Measurements from ENCODE around the gene PGF. TPM values are rescaled to one million over a fixed set of nuclear protein-coding genes. Genes with fewer than 3 reads are reported as not detected.
A peak's percentile ranks its signal among the peaks of the same experiment; 100 is the strongest.
"Not testable (repeated sequence)": the region's sequence is repeated elsewhere in the genome, so short reads cannot be mapped to it uniquely, and the experiment has no call there.

PGF gene
- total RNA-seq, 1 donor from 2014 or later: 4.2 TPM

DNA sequence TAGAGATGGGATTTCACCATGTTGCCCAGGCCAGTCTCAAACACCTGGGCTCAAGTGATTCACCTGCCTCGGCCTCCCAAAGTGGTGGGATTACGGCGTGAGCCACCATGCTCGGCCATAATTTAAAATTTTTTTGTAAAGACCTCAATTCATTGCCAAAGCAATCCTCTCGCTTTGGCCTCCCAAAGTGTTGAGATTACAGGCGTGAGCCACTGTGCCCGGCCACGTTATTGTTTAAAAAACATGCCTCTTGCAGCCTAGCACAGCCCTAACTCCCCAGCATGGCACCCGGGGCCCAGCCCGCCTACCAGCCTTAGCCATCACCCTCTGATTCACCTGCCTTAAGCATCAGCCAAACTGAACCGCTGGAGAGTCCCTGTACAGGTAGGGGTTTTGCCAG lies 19.2 kb downstream of the PGF start:
- peaks cover 72% of the 10 kb centered on the region for H3K4me1 ChIP-seq
- TF ChIP-seq, protein P1, sequence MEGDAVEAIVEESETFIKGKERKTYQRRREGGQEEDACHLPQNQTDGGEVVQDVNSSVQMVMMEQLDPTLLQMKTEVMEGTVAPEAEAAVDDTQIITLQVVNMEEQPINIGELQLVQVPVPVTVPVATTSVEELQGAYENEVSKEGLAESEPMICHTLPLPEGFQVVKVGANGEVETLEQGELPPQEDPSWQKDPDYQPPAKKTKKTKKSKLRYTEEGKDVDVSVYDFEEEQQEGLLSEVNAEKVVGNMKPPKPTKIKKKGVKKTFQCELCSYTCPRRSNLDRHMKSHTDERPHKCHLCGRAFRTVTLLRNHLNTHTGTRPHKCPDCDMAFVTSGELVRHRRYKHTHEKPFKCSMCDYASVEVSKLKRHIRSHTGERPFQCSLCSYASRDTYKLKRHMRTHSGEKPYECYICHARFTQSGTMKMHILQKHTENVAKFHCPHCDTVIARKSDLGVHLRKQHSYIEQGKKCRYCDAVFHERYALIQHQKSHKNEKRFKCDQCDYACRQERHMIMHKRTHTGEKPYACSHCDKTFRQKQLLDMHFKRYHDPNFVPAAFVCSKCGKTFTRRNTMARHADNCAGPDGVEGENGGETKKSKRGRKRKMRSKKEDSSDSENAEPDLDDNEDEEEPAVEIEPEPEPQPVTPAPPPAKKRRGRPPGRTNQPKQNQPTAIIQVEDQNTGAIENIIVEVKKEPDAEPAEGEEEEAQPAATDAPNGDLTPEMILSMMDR (IDR thresholded peaks at IDR 0.05; ENCODE audit: borderline replicate concordance): no peak
- intact Hi-C loops (cut with micrococcal nuclease): no loop called here
- no peak overlapping the region for H3K4me3 ChIP-seq
- H3K27me3 ChIP-seq (ENCODE audit: low read depth): no peaks in the 10 kb centered on the region
- H3K36me3 ChIP-seq: no peaks in the 10 kb centered on the region
- no peak overlapping the region for H3K27ac ChIP-seq (replicated peaks)
- DNase-seq: no peak
- no peaks in the 10 kb centered on the region for H3K9me3 ChIP-seq (replicated peaks)

DNA sequence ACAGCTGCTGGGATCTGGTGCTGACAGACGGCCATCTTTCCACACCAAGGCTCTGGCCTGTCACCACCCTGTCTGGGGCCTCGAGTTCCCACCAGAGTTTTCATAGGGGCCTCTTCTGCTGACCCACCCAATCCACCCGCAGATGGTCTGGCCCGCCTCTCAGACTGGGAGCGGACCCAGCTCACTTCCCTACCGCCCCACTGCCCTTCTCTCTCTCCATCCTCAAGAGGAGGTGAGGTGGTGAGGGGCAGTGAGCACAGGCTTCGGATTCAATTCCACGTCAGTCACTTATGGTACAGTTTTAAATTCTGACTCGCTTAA lies 20.1 kb downstream of the PGF start:
- TF ChIP-seq, protein P1 (IDR thresholded peaks at IDR 0.05; ENCODE audit: borderline replicate concordance): no peak
- Histone ChIP-seq H3K9me3 (replicated peaks) (no peaks in the 10 kb centered on the region), H3K4me1 (peaks cover 64% of the 10 kb centered on the region), H3K27ac (replicated peaks) (peak overlapping the region; percentile 72), H3K27me3 (ENCODE audit: low read depth) (no peaks in the 10 kb centered on the region), H3K36me3 (no peaks in the 10 kb centered on the region), H3K4me3 (no peak overlapping the region)
- intact Hi-C loops (cut with micrococcal nuclease): no loop called here
- DNase-seq: peak; percentile 46

DNA sequence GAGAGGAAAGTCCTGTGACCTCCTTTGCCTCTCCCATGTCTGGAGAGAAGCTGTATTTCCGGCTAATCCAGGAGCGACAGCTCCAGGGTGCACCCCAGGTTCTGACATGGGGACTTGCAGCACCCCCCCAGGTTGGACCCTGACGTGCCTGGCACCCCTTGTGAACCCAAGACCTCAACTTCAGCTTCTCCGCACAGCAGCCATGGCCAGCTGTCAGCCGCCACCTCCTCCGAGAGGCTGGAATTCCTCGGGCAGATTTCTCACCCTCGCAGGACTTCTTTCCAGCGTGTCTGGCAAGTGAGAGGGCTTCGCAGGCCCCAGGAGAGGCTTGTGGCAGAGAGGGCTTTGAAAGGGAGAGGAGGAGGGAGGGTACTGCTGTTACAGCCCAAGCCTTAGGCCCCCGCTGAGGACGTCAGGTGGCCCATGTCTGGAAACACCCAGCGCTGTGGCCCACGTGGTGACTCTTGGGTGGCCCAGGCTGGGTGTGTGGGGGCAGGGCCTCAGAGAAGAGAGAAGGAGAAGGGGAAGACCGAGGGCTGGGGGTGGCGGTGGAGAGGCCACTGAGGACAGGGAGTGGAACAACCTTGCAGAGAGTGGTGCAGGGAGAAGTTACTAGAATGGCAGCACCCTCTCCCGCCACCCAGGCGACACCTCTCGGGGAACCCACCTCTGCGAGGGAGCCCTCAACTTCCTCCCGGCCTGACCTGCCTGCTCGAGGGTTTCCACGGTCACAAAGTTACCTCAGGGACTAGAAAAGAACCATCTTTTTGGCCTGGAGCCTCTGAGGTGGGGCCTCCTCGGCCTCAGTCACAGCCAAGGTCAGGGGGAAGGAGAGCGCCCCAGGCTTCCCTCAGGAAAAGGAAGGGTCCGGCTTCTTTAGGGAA lies 20.7 kb downstream of the PGF start:
- Histone ChIP-seq H3K4me3 (no peak overlapping the region), H3K9me3 (replicated peaks) (no peaks in the 10 kb centered on the region), H3K36me3 (no peaks in the 10 kb centered on the region), H3K27me3 (ENCODE audit: low read depth) (no peaks in the 10 kb centered on the region), H3K4me1 (peaks cover 58% of the 10 kb centered on the region), H3K27ac (replicated peaks) (peak overlapping the region; percentile 72)
- intact Hi-C loops (cut with micrococcal nuclease): no loop called here
- TF ChIP-seq, protein P1 (IDR thresholded peaks at IDR 0.05; ENCODE audit: borderline replicate concordance): no peak
- DNase-seq: peak; percentile 58

DNA sequence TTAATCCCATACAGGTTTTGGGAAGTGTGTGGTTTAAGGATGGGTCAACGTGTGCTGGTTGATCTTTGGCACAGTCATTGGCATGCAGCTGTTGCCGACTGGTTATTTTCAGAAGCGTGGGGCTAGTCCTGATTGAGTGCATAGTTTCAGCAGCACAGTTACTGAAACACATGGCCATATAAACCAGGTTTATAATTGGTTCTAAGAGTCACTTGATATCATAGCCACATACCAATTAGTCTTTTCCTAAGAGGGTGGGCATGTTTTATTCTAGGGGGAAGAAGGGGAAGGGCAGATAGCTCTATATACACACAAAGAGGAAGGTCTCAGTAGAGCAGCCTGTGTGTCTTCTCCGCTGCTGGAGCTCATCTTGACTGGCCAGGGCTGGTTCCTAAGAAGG lies 21.4 kb downstream of the PGF start:
- TF ChIP-seq, protein P1 (IDR thresholded peaks at IDR 0.05; ENCODE audit: borderline replicate concordance): no peak
- intact Hi-C loops (cut with micrococcal nuclease): no loop called here
- H3K4me1 ChIP-seq: peaks cover 51% of the 10 kb centered on the region
- H3K9me3 ChIP-seq (replicated peaks): no peaks in the 10 kb centered on the region
- no peak overlapping the region for H3K4me3 ChIP-seq
- H3K27ac ChIP-seq (replicated peaks): peak overlapping the region; percentile 72
- H3K27me3 ChIP-seq (ENCODE audit: low read depth): no peaks in the 10 kb centered on the region
- DNase-seq: no peak
- no peaks in the 10 kb centered on the region for H3K36me3 ChIP-seq

DNA sequence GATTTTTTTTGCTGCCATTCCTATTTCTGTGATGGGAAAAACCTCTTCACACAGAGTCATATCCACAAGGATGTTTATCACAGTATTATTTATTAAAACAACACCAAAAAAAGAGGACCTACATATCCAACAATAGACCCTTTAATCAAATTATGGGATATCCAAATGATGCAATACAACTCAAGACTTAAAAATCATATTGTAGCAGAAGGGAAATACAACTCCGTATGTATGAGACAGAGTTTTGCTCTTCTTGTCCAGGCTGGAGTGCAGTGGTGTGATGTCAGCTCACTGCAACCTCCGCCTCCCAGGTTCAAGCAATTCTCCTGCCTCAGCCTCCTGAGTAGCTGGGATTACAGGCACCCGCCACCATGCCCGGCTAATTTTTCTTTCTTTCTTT lies 22.5 kb downstream of the PGF start:
- Histone ChIP-seq H3K27ac (replicated peaks) (peak overlapping the region; percentile 72), H3K4me1 (peaks cover 43% of the 10 kb centered on the region)
- H3K9me3 ChIP-seq (replicated peaks); H3K27me3 ChIP-seq (ENCODE audit: low read depth); DNase-seq; intact Hi-C loops (cut with micrococcal nuclease); H3K36me3 ChIP-seq; H3K4me3 ChIP-seq: not testable (repeated sequence)

DNA sequence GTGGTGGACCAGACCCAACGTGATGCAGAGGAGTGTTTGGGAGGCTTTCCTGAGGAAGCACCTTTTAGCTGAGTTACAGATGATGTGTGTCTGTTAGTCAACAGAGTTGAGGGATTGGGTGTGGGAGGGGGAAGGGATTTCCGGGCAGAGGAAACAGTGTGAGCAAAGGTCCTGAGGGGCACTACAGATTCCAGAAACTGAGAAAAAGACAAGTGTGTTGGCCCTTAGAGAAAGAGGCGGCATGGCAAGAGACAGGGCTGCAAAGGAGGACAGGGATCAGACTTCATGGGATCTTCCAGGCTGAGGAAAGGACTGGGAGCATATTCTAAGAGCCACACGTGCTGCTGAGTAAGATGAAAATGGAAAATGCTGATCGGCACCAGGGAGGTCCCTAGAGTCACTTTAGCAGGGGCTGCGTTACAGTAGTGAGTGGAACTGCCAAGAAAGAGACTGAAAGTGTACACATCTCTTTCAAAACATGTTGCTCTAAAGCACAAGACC lies 22.9 kb downstream of the PGF start:
- intact Hi-C loops (cut with micrococcal nuclease): no loop called here
- no peaks in the 10 kb centered on the region for H3K9me3 ChIP-seq (replicated peaks)
- H3K27ac ChIP-seq (replicated peaks): peak overlapping the region; percentile 72
- no peak overlapping the region for H3K4me3 ChIP-seq
- H3K4me1 ChIP-seq: peaks cover 43% of the 10 kb centered on the region
- TF ChIP-seq, protein P1 (IDR thresholded peaks at IDR 0.05; ENCODE audit: borderline replicate concordance): no peak
- H3K27me3 ChIP-seq (ENCODE audit: low read depth): no peaks in the 10 kb centered on the region
- no peaks in the 10 kb centered on the region for H3K36me3 ChIP-seq
- DNase-seq: no peak

DNA sequence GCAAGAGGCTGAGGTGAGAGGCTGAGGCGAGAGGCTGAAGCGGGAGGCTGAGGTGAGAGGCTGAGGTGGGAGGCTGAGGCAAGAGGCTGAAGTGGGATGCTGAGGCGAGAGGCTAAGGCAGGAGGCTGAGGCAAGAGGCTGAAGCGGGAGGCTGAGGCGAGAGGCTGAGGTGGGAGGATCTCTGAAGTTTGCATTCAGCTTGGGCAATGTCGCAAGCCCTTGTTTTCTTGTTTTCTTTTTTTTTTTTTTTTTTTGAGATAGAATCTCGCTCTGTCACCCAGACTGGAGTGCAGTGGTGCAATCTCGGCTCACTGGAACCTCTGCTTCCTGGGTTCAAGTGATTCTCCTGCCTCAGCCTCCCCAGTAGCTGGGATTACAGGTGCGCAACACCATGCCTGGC lies 23.7 kb downstream of the PGF start:
- intact Hi-C loops (cut with micrococcal nuclease): not testable (repeated sequence)
- H3K4me1 ChIP-seq: peaks cover 43% of the 10 kb centered on the region

More for the DNA sequence above, 23.7 kb downstream of the PGF start:
- not testable (repeated sequence) for H3K36me3 ChIP-seq; DNase-seq; H3K27me3 ChIP-seq (ENCODE audit: low read depth); H3K4me3 ChIP-seq; H3K9me3 ChIP-seq (replicated peaks)
- peak overlapping the region; percentile 72 for H3K27ac ChIP-seq (replicated peaks)

Data from left ventricle myocardium inferior (tissue), 1 donor.